Neutrophil (primary cell): ENCODE measurements around the gene SCUBE3.

Experiments
- H3K27ac ChIP-seq: fragments of 200-600 bp; sonication (generic); 2 replicates; pipeline ENCODE4 v1.5.1; 2016; ENCODE audit warnings: mild to moderate bottlenecking, moderate library complexity
- H3K27me3 ChIP-seq: fragments of 200-600 bp; sonication (generic); 2 replicates; pipeline ENCODE4 v1.6.0; 2016; ENCODE audit warnings: mild to moderate bottlenecking
- H3K36me3 ChIP-seq: fragments of 200-600 bp; sonication (generic); 2 replicates; pipeline ENCODE4 v1.5.1; 2017
- H3K4me1 ChIP-seq, 2 experiments: fragments of 200-600 bp in 1 of 2; sonication (generic) in 1 of 2; 1 replicate in 1 of 2; 2 replicates in 1 of 2; pipeline versions ENCODE4 v1.5.1 to v1.6.1; 2013 to 2016; ENCODE audit warnings: low read depth in 1 of 2, low read length in 1 of 2, mild to moderate bottlenecking in 1 of 2, moderate library complexity in 1 of 2; ENCODE audit not compliant: control insufficient read depth in 1 of 2, insufficient read depth in 1 of 2
- H3K4me3 ChIP-seq, 2 experiments: fragments of 200-600 bp in 1 of 2; sonication (generic) in 1 of 2; 1 replicate in 1 of 2; 2 replicates in 1 of 2; pipeline ENCODE4 v1.5.1; 2013 to 2016; ENCODE audit warnings: low read depth in 1 of 2, low read length in 1 of 2, mild to moderate bottlenecking in 1 of 2, moderate library complexity in 1 of 2
- H3K9me3 ChIP-seq: fragments of 200-600 bp; sonication (generic); 2 replicates; pipeline ENCODE4 v1.5.1; 2016
- CTCF ChIP-seq: fragments of 200-600 bp; sonication (generic); IDR thresholded peaks from 2 replicates; pipeline ENCODE4 v1.5.1; 2016; ENCODE audit warnings: antibody characterized with exemption

SCUBE3 gene

DNA sequence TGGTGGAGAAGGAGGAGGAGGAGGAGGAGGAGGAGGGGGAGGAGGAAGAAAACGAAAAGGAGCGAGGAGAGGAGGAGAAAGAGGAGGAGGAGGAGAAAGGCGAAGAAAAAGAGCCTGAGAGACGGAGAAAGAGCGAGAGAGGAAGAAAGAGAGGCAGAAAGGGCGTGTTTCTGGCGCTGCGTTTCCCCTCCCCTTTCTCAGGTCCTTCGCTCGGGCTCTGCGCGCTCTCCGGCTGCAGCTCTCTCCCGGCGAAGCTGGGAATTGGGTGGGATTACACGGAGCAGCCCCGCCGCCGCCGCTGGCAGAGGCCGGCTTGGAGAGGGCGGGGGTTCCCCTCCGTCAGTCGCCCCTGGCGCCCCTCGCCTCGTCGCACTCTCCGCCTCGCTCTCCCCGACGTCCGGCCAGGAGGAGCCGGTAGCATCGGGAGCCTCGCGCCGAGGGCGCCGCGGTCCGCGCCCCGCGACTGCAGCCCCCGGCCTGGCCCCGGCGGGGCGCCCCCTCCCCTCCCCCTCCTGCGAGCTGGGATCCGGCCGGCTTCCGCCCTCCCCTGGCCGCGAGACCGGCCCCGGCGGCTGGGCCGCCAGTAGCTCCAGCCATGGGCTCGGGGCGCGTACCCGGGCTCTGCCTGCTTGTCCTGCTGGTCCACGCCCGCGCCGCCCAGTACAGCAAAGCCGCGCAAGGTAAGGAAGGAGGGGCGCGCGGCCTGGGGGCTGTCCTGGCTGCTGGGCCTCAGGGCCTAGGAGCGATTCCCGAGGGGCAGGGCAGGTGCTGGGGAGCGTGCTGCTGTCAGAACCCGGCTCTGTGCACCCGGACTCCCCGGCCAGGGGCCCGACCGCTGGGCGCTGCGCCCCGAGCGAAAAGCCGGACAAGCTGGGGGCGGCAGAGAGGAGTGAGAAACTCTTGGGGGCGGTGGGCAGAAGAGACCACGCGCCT, at the start of gene SCUBE3:
TSS of gene SCUBE3 (plus strand) at position 133 of the 933 bp plus-strand sequence. CDS start at position 596, 463 bp downstream.
- TF ChIP-seq CTCF: no peak
- Histone ChIP-seq H3K9me3 (no peaks in the 10 kb centered on the region), H3K27me3 (peaks cover 100% of the 10 kb centered on the region), H3K27ac (no peak within 1 kb of the TSS), H3K36me3 (no peaks in the 10 kb centered on the region), H3K4me1 (peaks cover 0 to 14% of the 10 kb centered on the region in 2 experiments), H3K4me3 (peak within 1 kb of the TSS in 1 of 2 experiments; percentile 30)

DNA sequence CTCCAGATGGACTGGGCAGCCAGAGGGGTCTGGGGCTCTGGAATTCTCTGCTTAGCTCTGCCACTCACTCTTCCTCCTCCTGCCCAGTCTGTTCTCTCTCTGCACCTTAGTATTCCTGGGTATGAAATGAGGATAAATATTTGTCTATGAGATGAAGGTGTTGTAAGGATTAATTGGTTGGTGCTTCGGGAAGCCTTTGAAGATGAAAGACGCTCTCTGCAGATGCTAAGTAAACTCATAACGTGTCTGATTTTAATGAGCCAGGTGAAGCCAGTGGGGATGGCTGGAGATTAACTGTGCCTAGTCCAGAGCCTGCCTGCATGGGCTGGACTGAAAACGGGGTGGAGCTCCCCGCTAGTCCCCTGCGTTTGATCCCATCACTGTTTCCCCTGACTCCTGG, 49.5 kb upstream of the SCUBE3 start:
- H3K27me3 ChIP-seq: no peaks in the 10 kb centered on the region
- no peak overlapping the region for H3K27ac ChIP-seq
- no peak overlapping the region for H3K4me3 ChIP-seq

DNA sequence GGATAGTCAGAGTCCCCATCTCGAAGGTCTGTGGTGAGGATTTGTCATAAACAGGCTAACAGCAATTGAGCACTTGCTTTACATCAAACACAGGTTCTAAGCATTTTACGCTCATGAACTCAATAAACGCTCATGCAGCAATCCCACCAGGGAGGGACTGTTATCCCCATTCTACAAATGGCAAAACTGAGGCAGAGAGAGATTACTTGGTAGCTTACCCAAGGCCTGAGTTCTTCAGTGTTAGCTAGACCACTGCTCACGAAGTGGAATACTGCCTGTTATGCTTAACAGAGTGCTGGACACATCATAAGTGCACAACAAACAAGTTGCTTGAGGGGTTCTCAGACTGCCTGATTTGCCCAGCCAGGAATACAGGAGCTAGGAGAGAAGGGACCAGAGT, 48.9 kb upstream of the SCUBE3 start:
- H3K9me3 ChIP-seq: no peaks in the 10 kb centered on the region

More for the DNA sequence above, 49.5 kb upstream of the SCUBE3 start:
- no peaks in the 10 kb centered on the region for H3K36me3 ChIP-seq
- TF ChIP-seq CTCF: no peak
- H3K9me3 ChIP-seq: no peaks in the 10 kb centered on the region
- no peaks in the 10 kb centered on the region for H3K4me1 ChIP-seq

GRCh38 chr6:35165630-35166071, 48.1 kb upstream of the SCUBE3 start:
- no peaks in the 10 kb centered on the region for H3K4me1 ChIP-seq
- no peak overlapping the region for H3K4me3 ChIP-seq
- H3K9me3 ChIP-seq: no peaks in the 10 kb centered on the region
- no peaks in the 10 kb centered on the region for H3K27me3 ChIP-seq
- H3K27ac ChIP-seq: no peak overlapping the region
- H3K36me3 ChIP-seq: no peaks in the 10 kb centered on the region
- no peak for TF ChIP-seq CTCF

More for the DNA sequence above, 48.9 kb upstream of the SCUBE3 start:
- H3K4me1 ChIP-seq: no peaks in the 10 kb centered on the region
- TF ChIP-seq CTCF: no peak
- H3K27me3 ChIP-seq: no peaks in the 10 kb centered on the region
- H3K4me3 ChIP-seq: no peak overlapping the region
- H3K27ac ChIP-seq: no peak overlapping the region
- H3K36me3 ChIP-seq: no peaks in the 10 kb centered on the region

GRCh38 chr6:35166116-35166515, 47.6 kb upstream of the SCUBE3 start:
- TF ChIP-seq CTCF: no peak
- Histone ChIP-seq H3K4me1 (no peaks in the 10 kb centered on the region), H3K27ac (no peak overlapping the region), H3K4me3 (no peak overlapping the region), H3K9me3 (no peaks in the 10 kb centered on the region), H3K27me3 (no peaks in the 10 kb centered on the region), H3K36me3 (no peaks in the 10 kb centered on the region)
